Fibroblast of villous mesenchyme (primary cell): Measurements from ENCODE around the gene PCNX3. TPM values are rescaled to one million over a fixed set of nuclear protein-coding genes. Genes with fewer than 3 reads are reported as not detected.
"Not testable (repeated sequence)": the region's sequence is repeated elsewhere in the genome, so short reads cannot be mapped to it uniquely, and the experiment has no call there.

Source experiments
- DNase-seq: peaks from one replicate; pipeline ENCODE4 v3.0.0-alpha.2; 2010; ENCODE audit warnings: low read depth
- H3K4me3 ChIP-seq: 2 replicates; pipeline ENCODE4 v1.5.1; 2011; ENCODE audit warnings: low read depth, mild to moderate bottlenecking, low read length
- CTCF ChIP-seq: IDR thresholded peaks from 2 replicates; pipeline ENCODE4 v1.5.1; 2012; ENCODE audit warnings: low read depth, mild to moderate bottlenecking, low read length; ENCODE audit not compliant: insufficient read depth
- total RNA-seq: library from RNA; depleted of rRNA; stranded (reverse); fragments of >200 nt; gene quantifications from 2 replicates; pipeline ENCODE4 v1.2.3, GENCODE V29; 2012

PCNX3 gene
- total RNA-seq, 1 donor = 32.4 TPM

- no peak for DNase-seq
- TF ChIP-seq CTCF = no peak
- H3K4me3 ChIP-seq = no peak overlapping the region
Observed at GRCh38 chr11:65658174-65659021, 42.8 kb downstream of the PCNX3 start.

GRCh38 chr11:65660038-65660437 is 44.5 kb downstream of the PCNX3 start:
- H3K4me3 ChIP-seq = no peak overlapping the region
- no peak for DNase-seq
- TF ChIP-seq CTCF = no peak

- DNase-seq = not testable (repeated sequence)
- peak overlapping the region; percentile 77 for H3K4me3 ChIP-seq
Observed at GRCh38 chr11:65660908-65661307, 45.3 kb downstream of the PCNX3 start.

- DNase-seq = no peak
- H3K4me3 ChIP-seq = peak overlapping the region; percentile 77
- no peak for TF ChIP-seq CTCF
Observed at GRCh38 chr11:65661599-65662246, 46.1 kb downstream of the PCNX3 start.

- peak; percentile 18 for DNase-seq
- peak overlapping the region; percentile 77 for H3K4me3 ChIP-seq
- no peak for TF ChIP-seq CTCF
Observed at GRCh38 chr11:65662247-65662798, 46.7 kb downstream of the PCNX3 start.

- no peak for TF ChIP-seq CTCF
- peak; percentile 96 for DNase-seq
- H3K4me3 ChIP-seq = peak within 1 kb of the TSS; percentile 77
Observed at GRCh38 chr11:65662799-65663638, 47.4 kb downstream of the PCNX3 start, which contains the start of gene RELA. RELA (minus strand) TSS chr11:65662916; CDS start chr11:65662832, 84 bp downstream.
